Measurements from ENCODE around the gene SLC6A11. TPM values are rescaled to one million over a fixed set of nuclear protein-coding genes. Genes with fewer than 3 reads are reported as not detected.
A peak's percentile ranks its signal among the peaks of the same experiment; 100 is the strongest.

SLC6A11 gene
- total and polyA plus RNA-seq, 2 donors (not counting 3 experiments of a cell fraction or from before 2014, with no cell fraction given) = not detected

GRCh38 chr3:10950476-10951294 lies 134.7 kb downstream of the SLC6A11 start:
- TF ChIP-seq MYC (IDR thresholded peaks at IDR 0.05; ENCODE audit: low read depth, low read length) (no peak), CTCF (IDR thresholded peaks at IDR 0.05; ENCODE audit: extremely low read depth in 1 of 2, insufficient read depth in 1 of 2, low read depth in 1 of 2, low read length in 2 of 2) (peak; percentile 46 to 50)
- Histone ChIP-seq H2AFZ (ENCODE audit: low read depth, low read length) (no peak overlapping the region), H3K4me1 (ENCODE audit: control insufficient read depth, extremely low read depth, insufficient read depth, low read length) (no peaks in the 10 kb centered on the region), H3K4me3 (replicated peaks in 1 of 3; ENCODE audit: insufficient read depth in 1 of 3, low read depth in 1 of 3, low read length in 3 of 3) (no peak overlapping the region), H3K27ac (ENCODE audit: insufficient read depth, low read depth, low read length) (no peak overlapping the region), H4K20me1 (replicated peaks; ENCODE audit: control insufficient read depth, extremely low read depth, insufficient read depth, low read length) (no peaks in the 10 kb centered on the region), H3K4me2 (ENCODE audit: insufficient read depth, low read length) (no peak overlapping the region), H3K36me3 (ENCODE audit: control insufficient read depth in 2 of 2, extremely low read depth in 1 of 2, insufficient read depth in 2 of 2, low read length in 2 of 2) (no peaks in the 10 kb centered on the region), H3K9me1 (replicated peaks; ENCODE audit: control insufficient read depth, extremely low read depth, insufficient read depth, low read length) (no peaks in the 10 kb centered on the region), H3K9ac (replicated peaks; ENCODE audit: extremely low read depth, insufficient read depth, low read length) (no peak overlapping the region), H3K9me3 (replicated peaks; ENCODE audit: control insufficient read depth, insufficient read depth, low read length) (no peaks in the 10 kb centered on the region), H3K79me2 (ENCODE audit: control insufficient read depth, insufficient read depth, low read length) (no peaks in the 10 kb centered on the region), H3K27me3 (ENCODE audit: control insufficient read depth in 2 of 2, insufficient read depth in 2 of 2, low read length in 2 of 2) (no peaks in the 10 kb centered on the region)
- BruUV-seq (replicated peaks) = no TSS peak
- POLR2A ChIA-PET = no interaction called here
- peak; percentile 21 for DNase-seq (ENCODE audit: low read depth, low spot score)
- peak; percentile 46 for FAIRE-seq
- CTCF ChIA-PET = interaction anchor here (0.6 to 1.3 kb wide), 11 partner anchors 8 to 204 kb away, joined by 3 to 35 read pairs (median 3); partner anchors contain the start of gene HRH1
- dilution Hi-C loops (cut with MboI; ENCODE audit: extremely low pct_ligation_motif_present, low sequenced_read_pairs) (no loop called here), intact Hi-C loops (cut with micrococcal nuclease) (loop anchor here (1.0 kb wide), 3 partner anchors 16 to 385 kb away; no protein-coding TSS in a partner anchor)

GRCh38 chr3:10951295-10951926 lies 135.4 kb downstream of the SLC6A11 start:
- H2AFZ ChIP-seq (ENCODE audit: low read depth, low read length) = no peak overlapping the region
- H3K4me1 ChIP-seq (ENCODE audit: control insufficient read depth, extremely low read depth, insufficient read depth, low read length) = no peaks in the 10 kb centered on the region
- no peak overlapping the region for H3K9ac ChIP-seq (replicated peaks; ENCODE audit: extremely low read depth, insufficient read depth, low read length)
- H3K4me2 ChIP-seq (ENCODE audit: insufficient read depth, low read length) = no peak overlapping the region
- intact Hi-C loops (cut with micrococcal nuclease) (loop anchor here (1.0 kb wide), 1 partner anchor 108 kb away; no protein-coding TSS in a partner anchor), dilution Hi-C loops (cut with MboI; ENCODE audit: extremely low pct_ligation_motif_present, low sequenced_read_pairs) (no loop called here)
- no TSS peak for BruUV-seq (replicated peaks)
- H3K27me3 ChIP-seq (ENCODE audit: control insufficient read depth in 2 of 2, insufficient read depth in 2 of 2, low read length in 2 of 2) = no peaks in the 10 kb centered on the region
- H3K36me3 ChIP-seq (ENCODE audit: control insufficient read depth in 2 of 2, extremely low read depth in 1 of 2, insufficient read depth in 2 of 2, low read length in 2 of 2) = no peaks in the 10 kb centered on the region
- POLR2A ChIA-PET = no interaction called here
- no peaks in the 10 kb centered on the region for H3K9me1 ChIP-seq (replicated peaks; ENCODE audit: control insufficient read depth, extremely low read depth, insufficient read depth, low read length)
- H3K79me2 ChIP-seq (ENCODE audit: control insufficient read depth, insufficient read depth, low read length) = no peaks in the 10 kb centered on the region
- TF ChIP-seq MYC (IDR thresholded peaks at IDR 0.05; ENCODE audit: low read depth, low read length) (no peak), MAX (IDR thresholded peaks at IDR 0.05; ENCODE audit: insufficient read depth, insufficient read length) (no peak), FOS (IDR thresholded peaks at IDR 0.05; ENCODE audit: borderline replicate concordance, insufficient read depth, low read length) (no peak), JUN (IDR thresholded peaks at IDR 0.05; ENCODE audit: borderline replicate concordance, insufficient read depth, insufficient read length, low read depth) (no peak), EZH2 (IDR thresholded peaks at IDR 0.05; ENCODE audit: borderline replicate concordance, low read depth, low read length, severe bottlenecking) (no peak), POLR2A (IDR thresholded peaks at IDR 0.05; ENCODE audit: low read depth, low read length) (no peak)
- no peak overlapping the region for H3K4me3 ChIP-seq (replicated peaks in 1 of 3; ENCODE audit: insufficient read depth in 1 of 3, low read depth in 1 of 3, low read length in 3 of 3)
- H4K20me1 ChIP-seq (replicated peaks; ENCODE audit: control insufficient read depth, extremely low read depth, insufficient read depth, low read length) = no peaks in the 10 kb centered on the region
- CTCF ChIA-PET = interaction anchor here (0.6 to 1.3 kb wide), 11 partner anchors 8 to 204 kb away, joined by 3 to 35 read pairs (median 3); partner anchors contain the start of gene HRH1
- DNase-seq (ENCODE audit: low read depth, low spot score) = no peak
- H3K9me3 ChIP-seq (replicated peaks; ENCODE audit: control insufficient read depth, insufficient read depth, low read length) = no peaks in the 10 kb centered on the region
- no peak for FAIRE-seq
- no peak overlapping the region for H3K27ac ChIP-seq (ENCODE audit: insufficient read depth, low read depth, low read length)
